ENCODE data around the gene KRT32.
A peak's percentile ranks its signal among the peaks of the same experiment; 100 is the strongest.

GRCh38 chr17:41486809-41487530 lies 19.8 kb upstream of the KRT32 start:
- TF ChIP-seq CTCF (IDR thresholded peaks at IDR 0.05) (peak in 3 of 6 experiments; percentile 16 to 37 (median 19)), POLR2A (IDR thresholded peaks at IDR 0.05) (no peak)

Data from esophagus squamous epithelium (tissue), 4 donors.